K562 (cell line): Measurements from ENCODE around the gene AGO3. TPM values are rescaled to one million over a fixed set of nuclear protein-coding genes. Genes with fewer than 3 reads are reported as not detected.

Experiments
- ARHGAP35 ChIP-seq: fragments of 450-650 bp; IDR thresholded peaks from 2 replicates; pipeline ENCODE4 v1.6.1; 2018; ENCODE audit not compliant: partially characterized antibody
- BRD4 ChIP-seq: fragments of 200-600 bp; sonication (generic); IDR thresholded peaks from 2 replicates; pipeline ENCODE4 v1.6.1; 2017; ENCODE audit warnings: inconsistent platforms
- DEAF1 ChIP-seq: fragments of 450-650 bp; formaldehyde crosslinking; IDR thresholded peaks from 2 replicates; pipeline ENCODE4 v1.4.0; 2020; ENCODE audit warnings: mild to moderate bottlenecking, moderate library complexity
- E2F8 ChIP-seq: fragments of 450-650 bp; IDR thresholded peaks from 2 replicates; pipeline ENCODE4 v1.7.1; 2018; ENCODE audit warnings: mild to moderate bottlenecking, low read depth; ENCODE audit not compliant: partially characterized antibody
- ELF1 ChIP-seq: fragments of 200-800 bp; sonication (Bioruptor generic); IDR thresholded peaks from 2 replicates; pipeline ENCODE4 v1.6.1; 2016; ENCODE audit warnings: missing genetic modification characterization, missing compliant biosample characterization
- GABPA ChIP-seq: fragments of 200-800 bp; sonication (Bioruptor generic); conservative IDR thresholded peaks from 2 replicates; pipeline ENCODE4 v1.6.1; 2016; ENCODE audit warnings: low read depth, missing genetic modification characterization, missing compliant biosample characterization
- MAFF ChIP-seq: IDR thresholded peaks from 2 replicates; pipeline ENCODE4 v1.6.1; 2012; ENCODE audit warnings: low read length, improper control_type of control experiment
- PHF21A ChIP-seq: fragments of 450-650 bp; IDR thresholded peaks from 2 replicates; pipeline ENCODE4 v1.6.1; 2017; ENCODE audit warnings: low read depth, borderline replicate concordance
- PML ChIP-seq: IDR thresholded peaks from 2 replicates; pipeline ENCODE4 v1.6.1; 2012; ENCODE audit warnings: low read length, inconsistent platforms
- RBM14 ChIP-seq: fragments of 200-400 bp; formaldehyde crosslinking; IDR thresholded peaks from 2 replicates; pipeline ENCODE4 v1.6.1; 2018; ENCODE audit warnings: low read depth, mild to moderate bottlenecking, low read length, moderate library complexity, borderline replicate concordance; ENCODE audit not compliant: insufficient read depth
- SMAD1 ChIP-seq: fragments of 150-350 bp; IDR thresholded peaks from 2 replicates; pipeline ENCODE4 v1.6.1; 2014; ENCODE audit warnings: low read length, low read depth; ENCODE audit not compliant: partially characterized antibody
- SMARCA4 ChIP-seq: fragments of 450-650 bp; IDR thresholded peaks from 2 replicates; pipeline ENCODE4 v1.6.1; 2016
- TBL1XR1 ChIP-seq, 2 experiments: IDR thresholded peaks; 2 replicates each; pipeline ENCODE4 v1.6.1; 2012; ENCODE audit warnings: improper control_type of control experiment in 2 of 2, low read length in 2 of 2, mild to moderate bottlenecking in 1 of 2
- TCF3 ChIP-seq: sonication (generic); formaldehyde crosslinking; IDR thresholded peaks from 2 replicates; pipeline ENCODE4 v1.4.0; 2020; ENCODE audit warnings: mild to moderate bottlenecking, missing genetic modification reagents
- ZNF277 ChIP-seq: fragments of 250-450 bp; sonication (Bioruptor Pico); IDR thresholded peaks from 2 replicates; pipeline ENCODE4 v1.8.0; 2022; ENCODE audit warnings: inconsistent platforms, mild to moderate bottlenecking, moderate library complexity, borderline replicate concordance
- ZNF398 ChIP-seq: fragments of 250-450 bp; sonication (Bioruptor Pico); IDR thresholded peaks from 2 replicates; pipeline ENCODE4 v1.8.0; 2021; ENCODE audit warnings: moderate library complexity, mild to moderate bottlenecking, inconsistent platforms
- ZNF41 ChIP-seq: fragments of 250-450 bp; sonication (Bioruptor Pico); conservative IDR thresholded peaks from 2 replicates; pipeline ENCODE4 v1.4.0; 2020; ENCODE audit warnings: mild to moderate bottlenecking
- ZNF561 ChIP-seq: fragments of 450-650 bp; formaldehyde crosslinking; conservative IDR thresholded peaks from 2 replicates; pipeline ENCODE4 v1.4.0; 2020; ENCODE audit warnings: mild to moderate bottlenecking, moderate library complexity
- ZNF644 ChIP-seq: fragments of 200-800 bp; sonication (Bioruptor generic); IDR thresholded peaks from 2 replicates; pipeline ENCODE4 v1.6.1; 2016; ENCODE audit warnings: low read depth, missing genetic modification characterization, missing compliant biosample characterization
- polyA plus RNA-seq, 8 experiments: library from polyadenylated mRNA; depleted of rRNA in 4 of 8; stranded (reverse) in 5 of 8; unstranded in 3 of 8; fragments of >200 nt; fragmentation: Nextera tagmentation in 2 of 8; fragmentation: Illumina TruSeq in 1 of 8; extraction: Ambion mirVana in 2 of 8; extraction: Trizol in 1 of 8; gene quantifications; 2 replicates each; pipeline versions ENCODE4 v1.2.1 to v1.2.3, GENCODE V29; 2011 to 2014; ENCODE audit warnings: inconsistent platforms in 1 of 8, missing spikeins in 1 of 8
- total RNA-seq, 7 experiments: library from RNA; depleted of rRNA in 6 of 7; stranded (reverse); fragments of >200 nt in 6 of 7; fragmentation: Illumina TruSeq in 2 of 7; extraction: Trizol in 2 of 7; gene quantifications; 2 replicates each; pipeline versions ENCODE4 v1.2.1 to v1.2.3, GENCODE V29; 2011 to 2021; ENCODE audit warnings: low replicate concordance in 1 of 7

The AGO3 gene
- total and polyA plus RNA-seq, 9 of the 15 experiments (the other 6 are each of a cell fraction or from before 2014, with no cell fraction given): 4.5 to 41.5 (median 22.7) TPM

GRCh38 chr1:35930593-35931445, at the start of gene AGO3 (continued):
- peak; percentile 71 for TF ChIP-seq E2F8
- no peak for TF ChIP-seq ZNF561 (CRISPR knock-in tag)
- TF ChIP-seq ZNF398 (CRISPR knock-in tag): no peak
- no peak for TF ChIP-seq DEAF1 (CRISPR knock-in tag)
- no peak for TF ChIP-seq ZNF277 (CRISPR knock-in tag)
- TF ChIP-seq BRD4: no peak
- TF ChIP-seq ZNF41 (CRISPR knock-in tag): no peak
- TF ChIP-seq MAFF: no peak
- TF ChIP-seq SMAD1: peak; percentile 19
- TF ChIP-seq TBL1XR1 (IDR thresholded peaks at IDR 0.05; ENCODE audit: low read length in 2 of 2): peak; percentile 34 to 62; a peak in 2 of 4 replicates
- no peak for TF ChIP-seq ZNF644 (tag)
- peak; percentile 55; the same call in 1 of the 2 replicates for TF ChIP-seq PML
- TF ChIP-seq TCF3 (CRISPR knock-in tag): no peak
- TF ChIP-seq GABPA: peak; percentile 99
- TF ChIP-seq SMARCA4: no peak
- TF ChIP-seq PHF21A: no peak
- TF ChIP-seq ELF1: peak; percentile 83; the same call in 1 of the 2 replicates
- TF ChIP-seq ARHGAP35: no peak
- no peak for TF ChIP-seq RBM14
